NCI-H748 (cell line): Measurements from ENCODE around the gene CST7.
"Not testable (repeated sequence)": the region's sequence is repeated elsewhere in the genome, so short reads cannot be mapped to it uniquely, and the experiment has no call there.

ENCODE experiments used
- DNase-seq: peaks from one replicate; lab custom pipeline; 2025; ENCODE audit not compliant: unreplicated experiment; lab: John Stamatoyannopoulos, UW

CST7 gene

DNA sequence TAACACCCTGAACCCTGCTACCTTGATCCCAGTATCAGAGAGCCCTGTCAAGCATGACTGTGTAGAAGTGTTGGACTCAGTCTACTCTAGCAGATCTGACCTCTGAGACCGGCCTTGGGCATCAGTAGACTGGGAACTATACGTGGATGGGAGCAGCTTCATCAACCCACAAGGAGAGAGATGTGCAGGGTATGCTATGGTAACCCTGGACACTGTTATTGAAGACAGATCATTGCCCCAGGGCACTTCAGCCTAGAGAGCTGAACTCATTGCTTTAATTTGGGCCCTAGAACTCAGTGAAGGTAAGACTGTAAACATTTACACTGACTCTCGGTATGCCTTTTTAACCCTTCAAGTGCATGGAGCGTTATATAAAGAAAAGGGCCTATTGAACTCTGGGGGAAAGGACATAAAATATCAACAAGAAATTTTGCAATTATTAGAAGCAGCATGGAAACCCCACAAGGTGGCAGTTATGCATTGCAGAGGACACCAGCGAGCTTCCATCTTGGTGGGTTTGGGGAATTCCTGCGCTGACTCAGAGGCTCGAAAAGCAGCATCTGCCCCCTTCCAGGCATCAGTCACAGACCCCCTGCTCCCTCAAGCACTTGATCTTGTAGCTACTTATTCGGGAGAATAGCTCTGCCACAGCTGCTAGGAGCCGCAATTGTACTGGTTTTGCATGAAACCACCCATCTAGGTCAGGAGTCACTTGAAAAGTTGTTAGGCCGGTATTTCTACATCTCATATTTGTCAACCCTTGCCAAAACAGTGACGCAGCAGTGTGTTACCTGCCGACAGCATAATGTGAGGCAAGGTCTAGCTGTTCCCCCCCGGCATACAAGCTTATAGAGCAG is 19.0 kb upstream of the CST7 start:
- DNase-seq: peak; percentile 97

DNA sequence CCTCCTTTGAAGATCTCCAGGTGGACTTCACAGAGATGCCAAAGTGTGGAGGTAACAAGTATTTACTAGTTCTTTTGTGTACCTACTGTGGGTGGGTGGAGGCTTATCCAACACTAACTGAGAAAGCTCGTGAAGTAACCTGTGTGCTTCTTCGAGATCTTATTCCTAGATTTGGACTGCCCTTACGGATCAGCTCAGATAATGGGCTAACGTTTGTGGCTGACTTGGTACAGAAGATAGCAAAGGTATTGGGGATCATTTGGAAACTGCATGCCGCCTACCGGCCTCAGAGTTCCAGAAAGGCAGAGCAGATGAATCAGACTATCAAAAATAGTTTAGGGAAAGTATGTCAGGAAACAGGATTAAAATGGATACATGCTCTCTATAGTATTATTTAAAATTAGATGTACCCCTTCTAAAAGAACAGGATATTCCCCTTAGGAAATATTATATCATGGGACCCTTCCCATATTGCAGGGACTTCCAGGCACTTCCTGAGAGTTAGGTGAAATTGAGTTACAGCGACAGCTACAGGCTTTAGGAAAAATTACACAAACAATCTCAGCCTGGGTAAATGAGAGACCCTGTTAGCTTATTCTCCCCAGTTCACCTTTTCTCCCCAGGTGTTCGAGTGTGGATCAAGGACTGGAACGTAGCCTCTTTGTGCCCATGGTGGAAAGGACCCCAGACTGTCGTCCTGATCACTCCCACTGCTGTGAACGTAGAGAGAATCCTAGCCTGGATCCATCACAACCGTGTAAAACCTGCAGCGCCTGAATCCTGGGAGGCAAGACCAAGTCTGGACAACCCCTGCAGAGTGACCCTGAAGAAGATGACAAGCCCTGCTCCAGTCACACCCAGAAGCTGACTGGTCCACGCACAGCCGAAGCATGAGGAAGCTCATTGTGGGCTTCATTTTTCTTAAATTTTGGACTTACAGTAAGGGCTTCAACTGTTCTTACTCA is 18.1 kb upstream of the CST7 start:
- DNase-seq: peak; percentile 46

DNA sequence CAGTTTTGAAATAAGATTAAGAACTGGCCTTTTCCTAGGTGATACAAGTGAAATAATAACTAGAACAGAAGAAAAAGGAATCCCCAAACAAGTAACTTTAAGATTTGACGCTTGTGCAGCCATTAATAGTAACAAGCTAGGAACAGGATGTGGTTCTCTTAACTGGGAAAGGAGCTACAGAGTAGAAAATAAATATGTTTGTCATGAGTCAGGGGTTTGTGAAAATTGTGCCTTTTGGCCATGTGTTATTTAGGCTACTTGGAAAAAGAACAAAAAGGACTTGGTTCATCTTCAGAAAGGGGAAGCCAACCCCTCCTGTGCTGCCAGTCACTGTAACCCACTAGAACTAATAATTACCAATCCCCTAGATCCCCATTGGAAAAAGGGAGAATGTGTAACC is 17.2 kb upstream of the CST7 start:
- not testable (repeated sequence) for DNase-seq

GRCh38 chr20:24933266-24933908 is 15.7 kb upstream of the CST7 start:
- no peak for DNase-seq

- no peak for DNase-seq
Observed at GRCh38 chr20:24934101-24934661, 14.9 kb upstream of the CST7 start.

DNA sequence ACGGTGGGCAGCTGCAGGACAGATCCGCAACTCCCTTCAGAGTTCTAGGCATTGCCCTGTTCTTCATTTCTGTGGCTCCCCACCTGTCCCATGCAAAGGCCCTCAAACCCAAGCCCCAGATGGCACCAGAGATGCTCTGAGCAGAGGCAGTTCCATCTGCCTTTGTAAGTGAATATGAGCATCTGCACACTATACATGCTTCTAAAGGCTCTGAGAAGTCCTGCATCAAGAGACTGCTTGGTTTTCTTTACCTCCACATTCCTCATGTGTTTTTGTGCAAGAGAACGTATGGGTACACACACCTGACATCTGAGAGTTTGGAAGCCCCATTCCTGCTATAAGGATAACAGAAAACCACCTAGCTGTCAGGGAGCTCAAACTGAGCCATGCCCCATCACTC is 14.4 kb upstream of the CST7 start:
- no peak for DNase-seq

GRCh38 chr20:24935140-24935539 is 13.9 kb upstream of the CST7 start:
- DNase-seq: no peak

DNA sequence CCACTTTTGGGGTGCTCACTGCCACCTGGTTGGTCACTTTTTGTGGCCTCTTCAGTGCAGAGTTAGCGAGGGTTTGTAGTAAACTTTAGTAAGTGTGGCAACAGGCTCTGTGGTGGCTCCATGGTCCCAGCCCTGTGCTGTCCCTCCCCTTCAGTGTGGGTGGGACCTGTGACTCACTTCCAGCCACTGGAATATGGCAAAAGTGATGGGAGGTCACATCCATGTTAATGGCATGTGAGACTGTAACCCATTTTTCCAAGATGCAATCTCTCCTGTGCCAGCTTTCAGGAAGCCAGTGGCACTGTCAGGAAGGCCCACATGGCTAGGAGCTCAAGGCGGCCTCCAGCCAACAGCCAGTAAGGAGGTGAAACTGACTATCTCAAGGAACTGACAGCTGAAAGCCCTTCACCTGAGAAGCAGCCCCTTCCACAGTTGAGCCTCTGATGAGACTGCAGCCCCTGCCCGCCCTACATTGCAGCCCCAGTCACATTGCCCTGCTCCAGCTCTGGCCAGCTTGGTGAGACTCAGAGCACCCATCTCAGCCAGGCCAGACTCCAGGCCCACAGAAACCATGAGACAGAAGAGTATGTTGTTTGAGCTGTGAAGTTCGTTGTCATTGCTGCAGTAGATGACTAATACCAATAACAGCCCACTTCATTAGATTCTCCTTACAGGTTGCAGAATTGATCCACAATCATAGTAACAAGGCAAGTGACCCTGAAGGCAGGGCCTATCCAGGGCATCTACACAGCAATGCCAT is 13.1 kb upstream of the CST7 start:
- no peak for DNase-seq

DNA sequence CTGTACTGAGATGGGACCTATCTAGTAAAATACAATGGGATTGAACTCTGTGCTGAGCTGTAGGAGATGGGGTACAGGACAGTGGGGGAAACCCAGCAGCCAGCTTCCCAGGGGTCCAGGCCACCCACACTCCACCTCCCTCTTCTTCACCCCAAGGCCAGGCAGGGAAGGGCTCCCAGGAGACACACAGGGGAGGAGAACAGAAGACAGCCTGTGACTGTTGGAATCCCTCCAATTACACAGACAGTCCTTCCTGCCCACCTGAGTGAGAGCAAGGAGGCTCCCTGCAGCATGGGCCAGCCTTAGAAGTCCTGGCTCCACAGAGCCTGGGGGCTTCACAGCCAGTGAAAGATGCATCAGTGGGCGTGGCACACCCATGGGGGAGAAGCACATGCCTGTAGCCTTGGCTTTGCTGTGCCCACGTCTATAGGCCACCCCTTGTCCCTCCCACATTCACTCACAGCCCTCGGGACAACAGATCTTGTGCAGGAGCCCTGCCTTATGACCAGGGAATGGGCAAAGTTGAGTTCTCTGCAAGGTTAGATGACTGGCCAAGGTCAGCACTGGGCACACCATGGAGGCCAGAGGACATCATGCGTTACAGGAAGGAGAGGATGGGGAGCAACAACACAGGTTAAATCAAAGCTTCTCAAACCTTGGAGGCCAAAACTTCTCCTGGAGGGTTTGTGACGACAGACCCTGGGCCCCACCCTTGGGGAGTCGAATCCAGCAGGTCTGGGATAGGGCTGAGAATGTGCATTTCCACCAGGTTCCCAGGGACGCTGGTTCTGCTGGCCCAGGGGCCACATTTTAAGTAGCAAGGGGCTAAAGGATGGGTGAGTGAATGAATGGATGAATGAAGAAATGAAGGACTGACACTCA is 12.3 kb upstream of the CST7 start:
- no peak for DNase-seq

DNA sequence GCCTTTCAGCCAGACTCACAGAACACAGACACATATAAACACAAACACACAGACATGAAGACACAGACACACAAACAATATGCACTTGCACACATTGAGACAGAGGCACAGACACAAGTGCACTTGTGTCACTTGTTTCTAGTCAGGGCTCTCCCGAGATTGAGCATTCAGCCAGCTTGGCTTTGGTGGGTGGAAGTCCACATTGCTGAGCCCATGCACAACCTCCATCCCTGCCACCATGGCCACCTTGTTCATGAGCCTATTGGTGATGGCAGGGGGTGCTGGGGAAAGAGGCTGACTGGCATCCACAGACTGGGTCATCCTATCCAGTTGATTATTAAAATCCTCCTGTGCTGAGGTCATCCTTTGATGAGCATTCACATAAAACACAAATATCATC is 11.5 kb upstream of the CST7 start:
- DNase-seq: no peak

DNA sequence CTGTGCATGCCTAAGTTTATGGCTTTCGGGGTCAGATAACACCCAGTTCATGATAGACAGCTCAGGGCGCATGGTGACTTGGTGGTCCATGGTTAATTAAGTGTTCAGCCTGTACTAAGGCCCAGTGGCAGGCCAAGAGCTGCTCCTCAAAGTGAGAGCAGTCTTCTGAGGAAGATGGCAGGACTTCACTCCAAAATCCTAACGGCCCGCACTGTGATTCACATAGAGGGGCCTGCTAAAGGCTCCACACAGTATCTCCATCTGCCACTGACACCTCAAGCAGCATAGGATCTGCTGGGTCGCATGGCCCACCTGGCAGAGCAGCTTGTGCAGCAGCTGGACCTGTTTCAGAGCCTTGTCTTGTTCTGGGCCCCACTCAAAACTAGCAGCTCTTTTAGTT is 10.6 kb upstream of the CST7 start:
- DNase-seq: no peak

DNA sequence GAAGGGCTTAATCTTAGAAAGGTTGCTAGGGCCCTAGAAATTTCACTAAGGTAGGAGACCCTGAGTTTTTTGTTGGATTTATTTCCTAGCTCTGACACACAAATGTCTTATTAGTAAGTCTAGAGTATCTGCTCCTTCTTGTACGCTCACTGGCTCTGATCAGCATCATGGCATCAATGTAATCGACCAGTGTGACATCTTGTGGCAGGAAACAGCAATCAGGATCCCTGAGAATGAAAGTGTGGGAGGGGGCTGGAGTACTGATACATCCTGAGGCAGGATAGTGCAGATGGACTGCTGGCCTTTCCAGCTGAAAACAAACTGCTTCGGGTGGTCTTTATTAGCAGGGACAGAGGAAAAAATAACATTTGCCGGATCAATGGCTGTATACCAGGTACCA is 10.0 kb upstream of the CST7 start:
- no peak for DNase-seq

DNA sequence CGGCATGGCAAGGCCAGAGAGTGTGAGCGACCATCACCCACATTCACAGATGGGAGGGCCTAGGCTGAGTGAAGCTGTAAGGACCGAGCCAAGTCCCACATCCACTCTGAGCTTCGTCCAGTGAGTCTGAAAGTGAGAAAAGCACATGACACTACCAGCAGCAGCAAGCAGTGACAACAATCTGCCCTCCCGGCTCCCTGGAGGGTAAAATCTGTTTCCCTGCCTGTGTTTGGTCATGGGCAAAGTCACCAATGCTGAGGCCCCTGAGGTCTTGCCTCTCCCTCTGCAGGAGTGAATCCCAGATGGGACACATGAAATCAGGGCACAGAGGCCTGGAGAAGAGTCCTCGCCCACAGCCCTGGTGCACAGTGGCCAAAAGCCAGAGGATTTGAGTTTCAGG is 6.4 kb upstream of the CST7 start:
- no peak for DNase-seq

GRCh38 chr20:24943196-24943595 is 5.9 kb upstream of the CST7 start:
- DNase-seq: no peak

DNA sequence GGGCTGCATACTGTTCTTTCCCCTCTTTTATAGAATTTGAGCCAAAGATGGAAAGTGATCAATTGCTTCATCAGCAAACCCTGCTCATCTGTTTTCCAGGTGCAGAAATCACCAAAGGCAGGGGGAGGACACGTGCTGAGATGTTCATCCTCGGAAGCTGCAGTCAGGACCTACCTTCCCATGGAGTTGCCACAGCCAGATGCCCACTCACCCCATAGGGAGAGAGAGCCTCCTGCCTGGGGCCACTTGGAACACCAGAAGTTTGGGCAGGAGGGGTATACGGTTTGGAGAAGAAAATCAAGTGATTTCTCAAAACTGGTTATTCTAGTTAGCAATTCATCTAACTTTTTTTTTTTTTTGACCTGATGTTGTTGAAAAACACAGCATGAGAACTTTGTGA is 5.3 kb upstream of the CST7 start:
- no peak for DNase-seq

DNA sequence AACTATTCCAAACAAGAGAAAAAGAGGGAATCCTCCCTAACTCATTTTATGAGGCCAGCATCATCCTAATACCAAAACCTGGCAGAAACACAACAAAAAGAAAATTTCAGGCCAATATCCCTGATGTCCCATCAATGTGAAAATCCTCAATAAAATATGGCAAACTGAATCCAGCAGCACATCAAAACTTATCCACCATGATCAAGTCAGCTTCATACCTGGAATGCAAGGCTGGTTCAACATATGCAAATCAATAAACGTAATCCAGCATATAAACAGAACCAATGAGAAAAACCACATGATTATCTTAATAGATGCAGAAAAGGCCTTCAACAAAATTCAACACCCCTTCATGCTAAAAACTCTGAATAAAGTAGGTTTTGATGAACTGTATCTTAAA is 2.7 kb upstream of the CST7 start:
- not testable (repeated sequence) for DNase-seq

DNA sequence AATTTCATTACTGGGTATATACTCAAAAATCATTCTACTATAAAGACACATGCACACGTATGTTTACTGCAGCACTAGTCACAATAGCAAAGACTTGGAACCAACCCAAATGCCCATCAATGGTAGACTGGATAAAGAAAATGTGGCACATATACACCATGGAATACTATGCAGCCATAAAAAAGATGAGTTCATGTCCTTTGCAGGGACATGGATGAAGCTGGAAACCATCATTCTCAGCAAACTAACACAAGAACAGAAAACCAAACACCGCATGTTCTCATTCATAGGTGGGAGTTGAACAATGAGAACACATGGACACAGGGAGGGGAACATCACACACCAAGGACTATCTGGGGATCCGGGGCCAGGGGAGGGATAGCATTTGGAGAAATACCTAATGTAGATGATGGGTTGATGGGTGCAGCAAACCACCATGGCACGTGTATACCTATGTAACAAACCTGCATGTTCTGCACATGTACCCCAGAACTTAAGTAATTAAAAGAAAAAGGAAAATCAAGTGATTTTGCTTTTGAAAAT is 602 bp upstream of the CST7 start:
- DNase-seq: not testable (repeated sequence)

- no peak for DNase-seq
Observed at GRCh38 chr20:24949756-24950127, 673 bp downstream of the CST7 start.

DNA sequence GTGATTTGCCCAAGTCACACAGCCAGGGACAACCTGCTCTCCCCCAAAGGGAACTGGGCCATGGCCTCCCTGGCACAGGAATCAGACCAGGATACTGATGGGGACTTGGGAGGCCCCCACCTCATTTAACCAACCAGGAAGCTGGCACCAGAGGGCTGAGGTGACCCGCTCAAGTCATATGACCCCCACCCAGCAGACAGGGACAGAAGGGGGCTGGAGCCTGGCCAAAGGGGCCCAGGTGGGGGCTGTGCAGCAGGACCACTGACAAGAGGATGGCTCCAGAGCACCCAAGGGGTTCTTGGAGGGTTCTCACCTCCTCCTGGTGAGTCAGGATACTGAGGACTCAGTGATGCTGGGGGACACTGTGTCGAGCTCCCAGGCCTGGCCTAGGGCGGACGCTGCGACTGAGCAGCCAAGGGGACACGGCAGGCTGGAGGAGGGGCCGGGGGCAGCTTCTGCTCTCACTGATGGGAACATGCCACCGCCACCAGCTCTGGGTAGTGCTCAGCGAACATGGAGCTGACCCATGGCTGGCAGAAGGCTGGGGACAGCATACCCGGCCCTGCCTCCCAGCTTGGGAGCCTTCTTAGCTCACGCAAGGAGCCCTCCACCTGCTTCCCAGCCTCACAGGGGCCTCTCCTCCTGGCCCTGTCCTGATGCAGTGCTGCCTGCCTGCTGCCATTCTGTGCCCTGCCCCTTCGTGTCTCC is 1.2 kb downstream of the CST7 start:
- no peak for DNase-seq
